ENCODE results near the gene KCNJ16. TPM values are rescaled to one million over a fixed set of nuclear protein-coding genes. Genes with fewer than 3 reads are reported as not detected.

KCNJ16 gene
- total RNA-seq, 1 donor, result not detected

DNA sequence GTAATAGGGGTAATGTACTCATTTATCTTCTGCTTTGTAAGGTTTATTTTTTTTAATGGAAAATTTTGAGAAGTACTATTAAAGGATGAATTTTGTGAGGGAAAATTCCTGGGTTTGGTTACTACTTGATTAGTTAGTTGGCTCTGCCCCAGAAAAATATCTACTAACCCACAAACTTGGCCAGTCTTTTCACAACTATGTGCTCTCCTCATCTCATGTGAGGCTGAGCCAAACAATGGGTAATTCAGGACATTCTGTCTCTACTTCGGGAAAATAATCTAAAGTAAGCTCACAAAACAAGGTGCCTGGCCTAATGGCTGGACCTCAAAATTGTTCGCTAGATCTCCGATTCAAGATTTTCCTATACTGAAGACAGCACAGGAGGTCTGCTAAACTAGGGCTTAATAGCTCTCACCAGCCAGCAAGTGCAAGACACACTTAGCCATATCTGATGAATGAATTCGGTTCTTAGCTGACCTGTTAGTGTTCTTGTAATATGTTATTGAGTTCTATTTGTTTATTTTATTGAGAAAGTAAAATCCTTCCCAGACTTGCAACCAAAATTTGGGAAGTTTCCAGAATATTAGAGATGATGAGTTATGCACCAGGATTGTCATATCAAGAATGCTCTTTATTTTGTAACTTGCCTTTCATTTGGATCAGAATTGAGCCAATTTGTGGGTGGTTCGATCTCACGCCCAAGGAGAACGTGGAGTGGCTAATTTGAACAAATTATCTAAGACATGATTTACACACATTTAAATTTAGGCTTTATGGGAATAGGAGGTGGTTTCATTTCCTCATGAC lies 5.7 kb downstream of the KCNJ16 start:
- TF ChIP-seq CTCF (IDR thresholded peaks at IDR 0.05; ENCODE audit: insufficient read depth, low read depth, low read length), result no peak
- no peak for DNase-seq (ENCODE audit: low read depth)

DNA sequence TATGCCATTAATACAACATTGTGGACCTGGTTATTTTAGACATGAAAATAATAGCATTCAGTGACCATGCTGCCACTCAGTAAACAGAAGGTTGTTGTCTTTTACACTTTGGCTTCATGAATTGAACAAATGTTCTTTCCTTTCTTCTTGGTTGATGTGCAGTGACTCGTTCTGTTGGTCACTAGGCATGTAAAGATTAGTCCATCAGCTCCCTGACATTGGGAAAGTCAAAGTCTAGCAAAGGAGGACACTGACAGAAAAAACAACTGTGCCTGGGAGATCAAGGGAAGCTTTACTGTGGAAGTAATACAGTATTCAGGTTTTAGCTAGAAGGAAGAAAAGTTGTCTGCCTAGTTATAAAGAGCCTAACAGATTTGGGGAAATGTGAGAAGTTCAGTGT lies 6.9 kb downstream of the KCNJ16 start:
- no peak for TF ChIP-seq CTCF (IDR thresholded peaks at IDR 0.05; ENCODE audit: insufficient read depth, low read depth, low read length)
- DNase-seq (ENCODE audit: low read depth), result no peak
- H3K4me3 ChIP-seq (ENCODE audit: low read depth, low read length), result no peak overlapping the region

More for the DNA sequence above, 5.7 kb downstream of the KCNJ16 start:
- no peak overlapping the region for H3K4me3 ChIP-seq (ENCODE audit: low read depth, low read length)

DNA sequence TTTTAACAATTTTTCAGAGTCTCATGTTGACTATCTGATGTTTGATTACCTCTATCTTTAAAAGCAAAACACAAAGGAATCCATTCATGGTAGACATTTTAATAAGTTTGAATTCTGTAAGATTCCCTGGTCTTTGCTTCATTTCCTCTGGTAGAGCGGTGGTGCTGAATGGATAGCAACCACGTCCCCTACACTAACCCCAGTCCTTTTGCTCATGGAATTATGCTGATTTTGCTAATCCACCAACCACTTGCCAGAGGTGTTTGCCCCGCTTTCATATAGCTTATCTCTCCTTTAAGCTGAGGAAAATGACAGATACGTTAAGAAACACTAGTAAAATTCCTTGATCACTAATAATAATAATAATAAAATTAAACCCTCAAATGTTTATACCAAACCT lies 9.5 kb downstream of the KCNJ16 start:
- DNase-seq (ENCODE audit: low read depth), result no peak
- no peak overlapping the region for H3K4me3 ChIP-seq (ENCODE audit: low read depth, low read length)
- no peak for TF ChIP-seq CTCF (IDR thresholded peaks at IDR 0.05; ENCODE audit: insufficient read depth, low read depth, low read length)

- no peak overlapping the region for H3K4me3 ChIP-seq (ENCODE audit: low read depth, low read length)
- peak; percentile 68 for DNase-seq (ENCODE audit: low read depth)
- no peak for TF ChIP-seq CTCF (IDR thresholded peaks at IDR 0.05; ENCODE audit: insufficient read depth, low read depth, low read length)
These were observed 11.5 kb downstream of the KCNJ16 start for GRCh38 chr17:70086516-70086915.

- H3K4me3 ChIP-seq (ENCODE audit: low read depth, low read length), result no peak overlapping the region
- TF ChIP-seq CTCF (IDR thresholded peaks at IDR 0.05; ENCODE audit: insufficient read depth, low read depth, low read length), result no peak
- DNase-seq (ENCODE audit: low read depth), result peak; percentile 74
These were observed 14.6 kb downstream of the KCNJ16 start for GRCh38 chr17:70089513-70090148.

GRCh38 chr17:70091005-70091568 lies 16.1 kb downstream of the KCNJ16 start:
- no peak overlapping the region for H3K4me3 ChIP-seq (ENCODE audit: low read depth, low read length)
- no peak for TF ChIP-seq CTCF (IDR thresholded peaks at IDR 0.05; ENCODE audit: insufficient read depth, low read depth, low read length)
- no peak for DNase-seq (ENCODE audit: low read depth)
